Upper lobe of left lung (tissue), 4 donors: ENCODE data around the gene RASAL2.

Experiments used
- EP300 ChIP-seq, 4 donors: sonication (generic); formaldehyde crosslinking; IDR thresholded peaks; one replicate each; pipeline ENCODE4 v1.5.1; 2017; ENCODE audit warnings: antibody characterized with exemption in 4 of 4, control low read depth in 2 of 4
- POLR2A ChIP-seq, 4 donors: fragments of 450-650 bp; IDR thresholded peaks; one replicate each; pipeline ENCODE4 v1.5.1; 2016 to 2017; ENCODE audit warnings: antibody characterized with exemption in 4 of 4, mild to moderate bottlenecking in 2 of 4
- POLR2AphosphoS5 ChIP-seq, 2 donors: sonication (generic); formaldehyde crosslinking; IDR thresholded peaks; one replicate each; pipeline ENCODE4 v1.5.1; 2017; ENCODE audit warnings: antibody characterized with exemption in 2 of 2
- TF ChIP-seq, protein P1 (sequence below), 6 experiments: fragments of 450-650 bp in 4 of 6; fragments of 200-600 bp in 2 of 6; sonication (generic) in 2 of 6; IDR thresholded peaks; one replicate each; pipeline ENCODE4 v1.5.1; 2016 to 2019; ENCODE audit warnings: antibody characterized with exemption in 6 of 6

DNA sequence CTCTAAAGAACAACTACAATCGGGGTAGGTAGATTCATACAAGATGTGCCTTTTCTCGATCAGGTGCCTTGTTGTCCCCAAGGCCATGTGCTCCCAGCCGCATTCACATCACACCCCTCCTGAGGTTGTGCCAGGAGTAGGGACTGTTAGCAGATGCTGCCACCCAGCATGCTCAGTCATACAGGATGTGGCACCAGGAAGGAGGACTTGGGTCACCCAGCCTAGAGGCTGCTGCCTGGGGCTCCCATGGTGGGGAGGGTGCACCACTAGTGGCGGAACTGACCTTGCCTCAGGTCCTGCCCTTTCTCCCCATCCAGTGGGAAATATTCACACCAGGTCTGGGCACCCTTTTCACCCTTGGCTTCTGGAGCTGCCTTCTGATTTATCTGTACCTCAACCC lies 427.3 kb downstream of the RASAL2 start:
- TF ChIP-seq, protein P1, sequence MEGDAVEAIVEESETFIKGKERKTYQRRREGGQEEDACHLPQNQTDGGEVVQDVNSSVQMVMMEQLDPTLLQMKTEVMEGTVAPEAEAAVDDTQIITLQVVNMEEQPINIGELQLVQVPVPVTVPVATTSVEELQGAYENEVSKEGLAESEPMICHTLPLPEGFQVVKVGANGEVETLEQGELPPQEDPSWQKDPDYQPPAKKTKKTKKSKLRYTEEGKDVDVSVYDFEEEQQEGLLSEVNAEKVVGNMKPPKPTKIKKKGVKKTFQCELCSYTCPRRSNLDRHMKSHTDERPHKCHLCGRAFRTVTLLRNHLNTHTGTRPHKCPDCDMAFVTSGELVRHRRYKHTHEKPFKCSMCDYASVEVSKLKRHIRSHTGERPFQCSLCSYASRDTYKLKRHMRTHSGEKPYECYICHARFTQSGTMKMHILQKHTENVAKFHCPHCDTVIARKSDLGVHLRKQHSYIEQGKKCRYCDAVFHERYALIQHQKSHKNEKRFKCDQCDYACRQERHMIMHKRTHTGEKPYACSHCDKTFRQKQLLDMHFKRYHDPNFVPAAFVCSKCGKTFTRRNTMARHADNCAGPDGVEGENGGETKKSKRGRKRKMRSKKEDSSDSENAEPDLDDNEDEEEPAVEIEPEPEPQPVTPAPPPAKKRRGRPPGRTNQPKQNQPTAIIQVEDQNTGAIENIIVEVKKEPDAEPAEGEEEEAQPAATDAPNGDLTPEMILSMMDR (IDR thresholded peaks at IDR 0.05) = no peak
- TF ChIP-seq POLR2A (IDR thresholded peaks at IDR 0.05) = no peak
- no peak for TF ChIP-seq EP300 (IDR thresholded peaks at IDR 0.05)
- no peak for TF ChIP-seq POLR2AphosphoS5 (IDR thresholded peaks at IDR 0.05)
